GM21526 (cell line): ENCODE measurements around the gene MAP2K2.

ENCODE experiments used
- ATAC-seq: cut with Tn5 transposase; IDR thresholded peaks from one replicate; pipeline ENCODE4 v1.9.1; 2021; ENCODE audit warnings: moderate library complexity; ENCODE audit not compliant: unreplicated experiment, low FRiP score

The MAP2K2 gene

DNA sequence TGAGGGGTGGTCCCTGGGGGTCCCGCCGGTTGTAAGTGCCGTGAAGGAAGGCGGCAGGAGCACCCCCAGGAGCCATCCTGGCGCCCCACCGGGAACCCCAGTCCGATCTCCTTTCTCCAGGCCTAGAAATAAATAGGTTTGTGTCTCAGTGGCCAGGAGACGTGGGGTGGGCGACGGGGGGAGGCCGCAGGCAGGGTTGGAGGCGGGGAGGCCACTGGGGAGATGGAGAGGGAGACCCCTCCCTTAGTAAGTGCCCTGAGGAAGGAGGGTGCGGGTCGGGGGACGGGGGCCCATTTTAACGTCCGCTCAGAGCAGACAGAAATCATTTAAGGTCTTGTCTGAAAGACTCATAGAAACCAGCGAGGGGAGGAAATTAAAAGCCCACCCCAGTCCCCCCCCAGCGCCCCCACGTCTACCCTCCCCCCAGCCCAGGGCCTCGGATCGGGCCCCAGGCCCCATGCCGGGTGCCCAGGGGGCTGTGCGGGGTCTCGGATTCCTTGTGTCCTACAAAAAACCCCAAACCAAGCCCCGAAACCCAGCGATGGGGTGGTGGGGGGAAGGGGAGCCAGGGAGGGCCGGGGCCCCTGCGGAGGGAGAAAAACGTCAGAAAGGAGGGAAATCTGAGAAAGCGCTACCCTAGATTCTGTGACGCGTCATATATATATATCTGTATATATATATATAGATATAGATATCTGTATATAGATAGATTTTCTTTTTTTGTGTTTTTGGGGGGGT is 76.8 kb downstream of the MAP2K2 start:
- no peak for ATAC-seq

DNA sequence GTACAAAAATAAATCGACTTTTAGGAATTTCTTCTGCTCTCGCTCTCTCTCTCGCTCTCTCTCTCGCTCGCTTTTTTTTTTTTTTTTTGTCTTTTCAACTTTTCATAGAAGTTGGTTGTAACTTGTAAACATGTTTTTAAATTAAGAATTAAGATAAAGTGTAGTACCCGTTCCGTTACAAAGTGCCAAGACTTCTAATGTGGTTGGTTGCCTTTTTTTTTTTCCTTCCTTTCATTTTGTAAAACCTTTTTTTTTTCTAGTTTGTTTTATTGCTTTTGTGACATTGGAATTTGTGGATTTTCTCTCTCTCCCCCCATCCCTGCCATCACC is 77.6 kb downstream of the MAP2K2 start:
- no peak for ATAC-seq

DNA sequence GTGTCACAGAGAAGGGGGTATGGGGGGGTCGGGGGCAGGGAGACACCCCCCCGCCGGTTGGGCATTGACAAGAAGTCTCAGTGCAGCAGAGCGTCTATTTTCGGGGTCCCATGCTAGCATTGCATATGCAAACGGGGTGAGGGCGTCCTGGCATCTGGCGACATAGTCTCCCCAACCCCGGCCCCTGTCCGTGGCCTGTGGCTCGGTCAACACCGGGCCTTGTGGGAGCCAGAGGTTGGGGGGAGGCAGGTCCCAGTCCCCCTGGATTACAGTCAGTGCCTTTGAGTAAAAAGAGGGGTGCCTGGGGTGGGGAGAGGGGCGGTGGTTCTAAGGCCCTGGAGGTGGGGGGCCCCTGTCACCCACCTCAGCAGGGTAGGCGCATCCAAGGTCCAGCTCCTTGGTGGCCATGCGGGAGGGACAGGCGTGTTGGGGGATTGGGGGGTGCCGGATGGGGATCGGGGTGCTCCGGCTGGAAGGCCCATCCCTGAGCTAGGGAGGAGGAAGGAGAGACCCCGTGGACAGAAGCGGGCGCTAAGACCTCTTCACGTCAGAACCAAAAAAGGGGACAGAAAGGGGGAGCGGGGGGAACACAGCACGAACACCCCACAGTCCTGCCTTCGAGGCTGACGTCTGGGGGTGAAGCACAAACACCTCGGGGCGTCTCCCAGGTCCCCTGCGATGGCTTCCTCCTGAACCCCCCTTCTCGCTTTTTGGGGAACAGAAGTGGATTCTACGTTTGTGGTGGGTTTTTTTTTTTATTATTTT is 78.1 kb downstream of the MAP2K2 start:
- ATAC-seq = no peak

DNA sequence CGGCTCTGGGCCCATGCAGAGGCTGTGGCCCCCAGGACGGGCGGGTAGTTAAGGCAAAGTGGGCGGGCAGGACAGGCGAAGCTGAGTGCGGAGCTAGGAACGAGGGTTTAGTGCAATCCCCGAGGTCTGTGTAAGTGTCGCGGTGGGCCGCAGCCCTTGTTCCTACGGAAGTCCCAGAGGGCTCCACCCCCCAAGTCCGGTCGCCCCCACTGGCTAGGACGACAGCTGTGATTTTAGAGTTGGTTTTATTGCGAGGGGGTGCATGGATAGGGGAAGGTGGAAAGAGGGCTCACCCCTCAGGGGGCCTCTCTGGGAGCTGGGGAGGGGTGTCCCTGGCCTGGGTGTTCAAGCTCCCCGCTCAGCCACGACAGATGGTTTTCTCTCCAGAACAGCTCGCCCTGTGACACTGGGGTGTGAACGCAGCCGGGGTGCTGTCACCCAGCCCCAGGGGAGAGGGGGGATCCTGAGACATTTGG is 78.9 kb downstream of the MAP2K2 start:
- no peak for ATAC-seq

DNA sequence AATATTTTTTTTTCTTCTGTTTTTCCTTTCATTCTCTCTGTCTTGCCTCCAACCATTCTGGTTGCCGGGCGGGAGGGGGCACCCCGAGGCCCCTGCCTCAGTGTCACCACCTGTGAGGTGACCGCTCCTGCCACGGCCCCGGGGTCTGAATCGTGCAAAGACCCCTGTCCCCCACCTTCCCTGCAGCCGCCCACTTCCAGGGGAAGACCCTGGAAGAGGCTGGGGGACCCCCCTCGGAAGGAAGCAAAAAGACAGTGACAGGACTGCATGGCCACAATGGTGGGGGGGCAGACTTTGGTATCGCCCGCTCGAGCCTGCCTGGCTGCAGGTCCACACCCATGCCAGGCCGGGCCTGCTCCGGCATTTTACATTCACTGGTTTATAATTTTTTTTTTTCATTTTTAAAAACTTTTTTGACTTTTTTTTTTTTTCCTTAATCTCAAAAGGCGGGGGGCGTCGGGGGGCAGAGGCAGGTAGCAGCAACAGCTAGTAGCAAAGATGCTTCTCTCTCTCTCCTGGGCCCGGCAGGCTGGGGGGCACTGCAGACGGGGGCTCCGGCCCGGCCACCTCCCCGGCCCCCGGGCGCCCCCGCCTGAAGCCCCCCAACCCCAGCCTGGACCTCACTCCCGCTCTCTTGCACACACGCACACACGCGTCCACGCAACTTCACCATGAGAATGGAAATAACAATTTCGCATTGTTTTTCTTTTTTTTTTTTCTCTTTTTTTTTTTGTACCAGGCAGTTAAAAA is 79.8 kb downstream of the MAP2K2 start:
- no peak for ATAC-seq

DNA sequence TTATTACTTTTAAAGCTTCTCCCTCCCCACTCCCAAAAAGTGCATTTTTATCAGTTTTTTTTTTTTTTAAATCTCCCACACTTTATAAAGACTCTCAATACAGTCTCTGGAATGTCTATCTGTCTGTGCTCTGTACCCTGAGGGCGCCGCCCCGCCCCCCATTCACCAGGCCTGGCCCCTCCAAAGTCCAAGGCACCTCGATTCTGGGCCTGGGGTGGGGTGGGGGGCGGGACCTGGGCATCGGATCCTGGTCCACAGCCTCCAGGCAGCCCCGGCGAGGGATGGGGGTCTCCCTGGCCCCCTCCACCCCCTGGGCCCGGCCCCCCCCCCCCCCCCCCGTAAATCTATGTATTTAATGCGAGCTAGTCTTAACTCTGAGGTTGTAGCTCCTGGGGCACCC is 80.5 kb downstream of the MAP2K2 start:
- ATAC-seq = no peak

DNA sequence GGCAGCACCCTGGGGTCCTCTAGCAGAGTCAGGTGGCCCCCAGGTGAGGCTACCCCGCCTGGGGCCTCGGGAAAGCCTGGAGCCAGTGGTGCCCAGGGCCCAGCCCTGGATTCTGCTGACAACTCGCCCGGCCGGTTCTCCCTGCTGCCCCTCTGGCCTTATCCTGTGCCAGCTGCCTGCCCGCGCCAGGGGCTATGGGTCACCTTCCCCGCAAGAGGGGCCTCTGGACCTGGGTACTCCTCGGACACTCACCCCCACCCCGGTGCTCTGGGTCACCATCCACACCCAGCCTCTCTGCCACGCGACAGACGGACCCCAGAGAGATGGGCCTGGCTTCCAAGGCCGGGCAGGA is 81.2 kb downstream of the MAP2K2 start:
- no peak for ATAC-seq

DNA sequence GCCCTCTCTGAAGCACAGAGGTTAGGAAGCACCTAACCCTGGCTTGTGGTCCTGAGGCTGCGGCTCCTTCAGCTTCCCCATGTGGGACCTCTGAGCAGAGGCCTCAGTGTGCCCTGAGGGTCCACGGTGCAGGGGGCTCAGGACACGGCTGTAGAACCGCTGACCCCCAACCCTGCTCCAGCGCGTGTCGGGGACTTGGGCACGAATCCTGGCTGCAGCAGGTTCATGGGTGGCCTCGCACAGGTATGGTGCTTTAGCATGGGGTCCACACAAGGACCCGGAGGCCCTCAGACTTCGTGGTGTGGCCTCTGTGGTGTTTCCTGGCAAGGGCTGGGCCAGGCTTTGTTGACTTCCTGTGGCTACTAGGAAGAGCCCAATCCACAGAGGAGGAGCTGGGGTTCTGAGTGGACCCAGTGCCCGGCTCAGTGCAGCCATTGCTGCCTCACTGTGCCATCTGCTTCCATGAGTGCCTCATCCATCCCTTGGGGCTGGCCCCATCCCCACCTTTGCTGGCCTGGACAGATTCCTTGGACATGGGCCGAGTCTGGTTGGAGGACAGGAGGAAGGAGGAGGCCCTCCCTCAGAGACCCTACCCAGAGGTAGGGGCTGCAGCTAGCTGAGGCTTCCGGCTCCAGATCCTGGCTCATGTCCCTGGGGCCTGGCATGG is 81.7 kb downstream of the MAP2K2 start:
- no peak for ATAC-seq
